Glomerular endothelial cell (primary cell): ENCODE measurements around the gene GNG11. TPM values are rescaled to one million over a fixed set of nuclear protein-coding genes. Genes with fewer than 3 reads are reported as not detected.

Experiments used
- DNase-seq: peaks from one replicate; pipeline ENCODE4 v3.0.0-alpha.2; 2011; ENCODE audit warnings: low read depth, low spot score; ENCODE audit errors: extremely low read depth
- total RNA-seq: library from RNA; depleted of rRNA; stranded (reverse); fragments of >200 nt; gene quantifications from 2 replicates; pipeline ENCODE4 v1.2.3, GENCODE V29; 2015

The GNG11 gene
- total RNA-seq, 1 donor from 2014 or later: 318 TPM

DNA sequence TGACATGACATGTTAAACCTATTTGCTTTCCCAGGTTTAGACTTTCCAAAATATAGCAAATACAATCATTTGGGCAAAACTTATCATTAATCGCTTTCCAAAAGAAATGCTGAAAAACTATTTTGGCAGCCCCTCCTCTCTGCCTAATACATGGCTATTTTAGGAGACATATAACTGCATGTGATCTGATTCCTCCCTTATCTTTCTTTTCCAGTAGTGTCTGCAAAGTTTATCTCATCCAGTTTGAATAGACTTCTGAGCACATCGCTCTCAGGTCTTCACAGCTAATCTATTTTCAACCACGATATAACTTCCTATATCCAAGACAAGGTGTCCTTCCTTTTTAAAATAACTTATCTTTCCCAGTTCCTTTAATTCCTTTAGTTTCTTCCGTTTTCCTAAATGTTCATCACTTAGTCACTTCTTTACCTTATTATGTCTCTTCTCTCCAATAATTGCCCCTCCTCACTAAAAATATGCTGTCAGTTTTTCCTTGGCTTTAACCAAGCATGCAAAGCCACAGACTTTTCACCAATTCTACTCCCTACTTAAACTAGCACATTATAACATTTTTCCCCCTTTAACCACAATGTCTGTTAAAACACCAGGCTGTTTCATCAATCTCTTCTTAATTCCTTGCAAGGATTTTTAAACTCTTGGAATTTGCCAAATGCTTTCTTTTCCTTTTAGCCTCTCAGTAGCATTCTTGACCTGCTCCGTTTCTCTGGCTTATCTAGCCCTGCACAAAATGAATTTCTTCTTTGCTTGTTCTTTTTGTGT lies 24.4 kb downstream of the GNG11 start:
- DNase-seq: no peak

GRCh38 chr7:93948106-93948505 lies 26.6 kb downstream of the GNG11 start:
- no peak for DNase-seq

DNA sequence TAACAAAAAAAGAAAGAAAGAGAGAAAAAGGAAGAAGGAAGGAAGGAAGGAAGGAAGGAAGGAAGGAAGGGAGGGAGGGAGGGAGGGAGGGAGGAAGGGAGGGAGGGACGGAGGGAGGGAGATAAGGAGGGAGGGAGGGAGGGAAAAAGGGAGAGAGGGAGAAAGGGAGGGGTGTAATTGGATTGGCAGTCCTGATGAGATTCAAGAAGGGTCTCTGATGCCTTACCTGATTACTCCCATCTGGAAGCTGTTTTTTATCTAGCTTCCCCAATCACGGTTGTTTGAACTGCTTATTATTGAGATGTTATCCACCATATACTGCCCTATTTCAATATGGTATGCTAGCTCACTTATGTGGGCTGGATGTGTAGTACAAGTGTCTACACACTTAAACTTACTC lies 27.3 kb downstream of the GNG11 start:
- no peak for DNase-seq

DNA sequence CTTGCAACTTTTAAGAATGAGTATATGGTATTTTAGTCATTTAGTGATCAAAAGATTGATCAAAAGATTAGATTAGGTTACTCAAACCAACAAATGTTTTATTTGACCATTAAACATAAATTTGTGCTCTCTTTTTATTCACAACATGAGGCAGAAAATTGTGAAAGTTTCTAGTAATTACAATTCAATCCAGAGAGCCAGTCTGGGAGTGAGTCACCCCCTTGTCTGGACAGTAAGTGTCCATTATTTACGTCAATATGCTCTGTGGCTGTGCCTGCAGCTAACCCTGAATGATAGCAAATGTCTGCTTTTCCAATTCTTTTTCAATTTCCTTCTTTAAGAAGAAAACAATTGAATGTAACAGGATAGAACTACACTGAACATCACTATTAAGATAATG lies 27.9 kb downstream of the GNG11 start:
- no peak for DNase-seq

DNA sequence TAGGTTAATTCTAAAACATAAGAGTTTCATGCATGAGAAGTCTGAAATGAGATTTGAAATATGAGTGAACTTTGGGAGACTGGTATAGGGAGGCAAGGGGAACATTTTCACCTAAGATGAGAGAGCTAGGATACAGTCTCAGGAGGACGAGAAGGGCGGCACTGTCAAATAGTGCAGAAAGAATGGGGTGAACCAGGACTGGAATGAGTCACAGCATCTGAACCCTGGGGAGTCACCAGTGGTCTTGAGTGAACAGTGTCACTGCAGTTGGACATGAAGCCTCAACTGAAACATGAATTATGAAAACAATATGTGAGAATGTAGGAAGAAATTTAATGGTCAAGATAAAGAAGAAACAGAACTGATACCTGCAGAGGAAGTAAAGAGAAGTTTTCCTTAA lies 33.8 kb downstream of the GNG11 start:
- no peak for DNase-seq

DNA sequence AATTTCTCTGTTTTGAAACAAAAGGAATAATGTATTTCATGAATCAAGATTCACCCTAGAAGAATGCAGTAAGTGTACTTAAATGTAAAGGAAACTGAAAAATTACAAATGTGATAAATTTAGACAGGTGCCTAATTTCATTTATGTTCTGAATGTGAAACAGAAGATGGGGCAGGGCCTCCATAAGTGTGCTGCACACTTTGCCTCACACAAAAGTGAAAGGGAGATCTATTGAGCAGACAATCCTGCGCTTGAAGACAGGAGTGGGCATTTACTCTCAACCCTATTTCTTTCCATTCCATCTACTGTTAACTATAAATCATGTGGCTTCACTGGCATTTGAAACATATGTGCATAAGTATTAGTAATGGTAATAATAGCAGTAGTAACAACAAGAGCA lies 36.2 kb downstream of the GNG11 start:
- DNase-seq: no peak

GRCh38 chr7:93958216-93958615 lies 36.7 kb downstream of the GNG11 start:
- peak; percentile 67 for DNase-seq

DNA sequence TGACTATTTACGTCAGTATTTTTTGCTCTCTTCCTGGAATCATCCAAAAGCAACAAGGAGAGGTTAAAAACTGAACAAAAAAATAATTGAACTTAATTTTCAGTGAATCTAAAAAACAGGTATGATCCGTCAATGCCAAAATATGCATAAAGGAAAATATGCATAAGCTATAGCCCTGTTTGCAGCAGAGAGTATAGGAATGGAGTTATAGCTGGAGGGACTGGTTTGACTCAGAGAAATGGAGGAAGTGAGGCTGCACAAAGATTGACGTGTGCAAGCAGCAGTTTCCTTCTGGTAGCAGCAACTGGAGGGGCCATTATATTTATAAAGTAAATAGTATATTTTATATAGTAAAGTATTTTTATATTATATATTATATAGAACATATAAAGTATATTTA lies 37.1 kb downstream of the GNG11 start:
- DNase-seq: no peak

- no peak for DNase-seq
Observed at GRCh38 chr7:93960986-93961385, 39.5 kb downstream of the GNG11 start.

- DNase-seq: no peak
Observed at GRCh38 chr7:93964262-93964661, 42.7 kb downstream of the GNG11 start.

- no peak for DNase-seq
Observed at GRCh38 chr7:93964813-93965212, 43.3 kb downstream of the GNG11 start.

GRCh38 chr7:93968911-93969620 lies 47.5 kb downstream of the GNG11 start:
- no peak for DNase-seq

DNA sequence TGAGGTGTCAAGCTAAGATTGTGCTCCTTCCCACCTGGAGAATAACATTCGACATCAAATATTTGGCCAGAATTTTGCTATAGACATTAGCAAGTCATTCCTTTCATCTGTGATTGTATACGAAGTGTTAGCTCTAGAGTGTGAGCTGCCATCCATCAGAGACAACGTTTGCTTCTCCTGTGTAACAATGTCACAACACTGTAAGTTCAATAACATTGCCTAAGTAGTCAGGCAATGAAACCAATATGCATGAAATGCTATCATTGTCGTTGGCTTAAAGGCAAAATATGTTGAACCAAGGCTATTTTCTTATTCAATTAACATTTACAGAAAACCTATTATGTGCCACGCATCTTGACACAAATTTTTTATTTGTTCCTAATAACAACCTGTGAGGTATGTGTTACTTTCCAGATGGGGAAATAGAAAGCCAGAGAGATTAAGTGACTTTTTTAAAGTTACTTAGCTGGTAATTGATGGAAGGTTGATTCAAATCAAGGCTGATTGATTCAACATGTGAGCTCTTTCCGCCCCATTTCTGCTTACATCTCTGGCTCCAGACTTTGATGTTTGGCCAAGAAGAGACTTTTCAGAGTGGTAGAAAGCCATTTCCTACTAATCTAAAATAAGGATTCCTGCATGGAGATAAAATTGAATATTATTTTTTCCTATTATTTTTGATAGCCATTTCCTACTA lies 50.6 kb downstream of the GNG11 start:
- no peak for DNase-seq

- DNase-seq: no peak
Observed at GRCh38 chr7:93973134-93973533, 51.6 kb downstream of the GNG11 start.

DNA sequence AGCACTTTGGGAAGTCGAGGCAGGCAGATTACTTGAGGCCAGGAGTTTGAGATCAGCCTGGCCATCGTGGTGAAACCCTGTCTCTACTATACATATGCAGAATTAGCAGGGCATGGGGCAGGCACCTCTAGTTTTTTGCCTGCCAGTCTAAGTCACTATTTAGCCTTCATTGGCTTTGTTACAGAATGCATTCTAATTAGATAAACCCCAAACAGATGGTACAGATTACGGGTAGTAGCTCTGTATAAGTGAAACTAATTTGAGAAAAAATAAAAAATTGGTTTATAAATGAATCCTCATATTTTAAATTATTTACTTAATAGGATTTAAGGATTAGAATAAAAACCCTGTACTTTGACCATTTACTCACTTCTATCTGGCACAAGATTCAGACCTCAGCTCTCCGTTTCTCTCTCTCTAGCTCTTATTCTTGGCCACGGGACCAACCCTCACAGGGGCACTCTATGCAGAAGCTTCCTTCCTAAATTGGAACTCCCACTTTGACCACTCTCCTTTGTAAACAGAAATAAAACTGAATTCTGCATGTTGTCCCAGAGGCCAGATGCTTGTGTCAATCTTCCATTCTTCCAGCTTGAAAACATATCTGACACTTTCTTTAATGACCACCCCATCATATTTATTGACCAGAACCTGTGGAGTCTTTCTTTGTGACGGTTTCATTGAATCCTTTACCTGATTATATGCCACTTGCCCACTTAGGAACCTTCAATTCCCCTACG lies 55.8 kb downstream of the GNG11 start:
- DNase-seq: no peak

Other genes starting within 250 kb of the GNG11 start
- 152 and 232 TPM in 2 replicates for gene TFPI2, start 31.0 kb upstream of the GNG11 start, total RNA-seq
- gene GNGT1, start 15.2 kb upstream of the GNG11 start, total RNA-seq: not detected in 2 replicates
- gene BET1, start 82.6 kb downstream of the GNG11 start, total RNA-seq: 30.6 and 32.4 TPM in 2 replicates